Liver (tissue), 3 donors: Measurements from ENCODE around the gene TACSTD2.

ENCODE experiments used
- ATF3 ChIP-seq: IDR thresholded peaks from 2 replicates; pipeline ENCODE4 v1.6.1; 2016; ENCODE audit warnings: antibody characterized with exemption
- CTCF ChIP-seq: fragments of 150-350 bp; IDR thresholded peaks from 2 replicates; pipeline ENCODE4 v1.5.1; 2017; ENCODE audit warnings: improper control_type of control experiment, low read depth, low read length; ENCODE audit not compliant: missing input control
- EGR1 ChIP-seq, 2 donors: IDR thresholded peaks; 2 replicates each; pipeline ENCODE4 v1.6.1; 2016 to 2018; ENCODE audit warnings: antibody characterized with exemption in 2 of 2, low read depth in 2 of 2
- GABPA ChIP-seq, 2 donors: IDR thresholded peaks in 1 of 2; conservative IDR thresholded peaks in 1 of 2; 2 replicates each; pipeline ENCODE4 v1.6.1; 2016; ENCODE audit warnings: antibody characterized with exemption in 2 of 2, mild to moderate bottlenecking in 1 of 2, moderate library complexity in 1 of 2
- RAD21 ChIP-seq, 2 donors: IDR thresholded peaks; 2 replicates each; pipeline ENCODE4 v1.6.1; 2016; ENCODE audit warnings: antibody characterized with exemption in 2 of 2, mild to moderate bottlenecking in 2 of 2
- REST ChIP-seq: IDR thresholded peaks from 2 replicates; pipeline ENCODE4 v1.6.1; 2016; ENCODE audit warnings: antibody characterized with exemption, mild to moderate bottlenecking
- RXRA ChIP-seq, 2 donors: IDR thresholded peaks; 2 replicates each; pipeline ENCODE4 v1.6.1; 2017 to 2018; ENCODE audit warnings: antibody characterized with exemption in 2 of 2, mild to moderate bottlenecking in 1 of 2
- YY1 ChIP-seq: IDR thresholded peaks from 2 replicates; pipeline ENCODE4 v1.6.1; 2016; ENCODE audit warnings: antibody characterized with exemption, mild to moderate bottlenecking
- donor health status: healthy.
- donor health status: healthy.

- TF ChIP-seq YY1 (no peak), CTCF (no peak), GABPA (IDR thresholded peaks at IDR 0.05 in 1 of 2, conservative IDR thresholded peaks at IDR 0.05 in 1 of 2) (no peak), EGR1 (IDR thresholded peaks at IDR 0.05; ENCODE audit: low read depth in 2 of 2) (no peak), REST (no peak), RAD21 (IDR thresholded peaks at IDR 0.05) (no peak), ATF3 (no peak), RXRA (IDR thresholded peaks at IDR 0.05) (peak in 1 of 2 donors; percentile 29)
These were observed 15.6 kb upstream of the TACSTD2 start for GRCh38 chr1:58592522-58593134.
